B cell (primary cell): Measurements from ENCODE around the gene MAJIN. TPM values are rescaled to one million over a fixed set of nuclear protein-coding genes. Genes with fewer than 3 reads are reported as not detected.

Source experiments
- ATAC-seq: fragments of 200-7000 bp; cut with Tn5 transposase; one replicate; pipeline ENCODE4 v1.10.0; 2021; ENCODE audit warnings: low read depth, mild to moderate bottlenecking, moderate number of reproducible peaks, moderate library complexity
- CTCF ChIA-PET: fragments of 350-600 bp; sonication (Branson Sonifier 250); formaldehyde crosslinking; loops from one replicate; lab custom pipeline; 2021; ENCODE audit warnings: antibody characterized with exemption, inconsistent platforms; lab: Charles Lee
- POLR2A ChIA-PET: fragments of 350-600 bp; sonication (Branson Sonifier 250); formaldehyde crosslinking; loops from one replicate; lab custom pipeline; 2021; ENCODE audit warnings: antibody characterized with exemption; lab: Charles Lee
- DNase-seq: peaks from one replicate; pipeline ENCODE4 v3.0.0; 2013
- H2AFZ ChIP-seq: 2 replicates; pipeline ENCODE4 v1.6.1; 2012; ENCODE audit warnings: mild to moderate bottlenecking, low read depth, low read length; ENCODE audit not compliant: insufficient read depth, poor library complexity, severe bottlenecking
- H3K27ac ChIP-seq, 2 donors: 1 replicate in 1 of 2; 2 replicates in 1 of 2; pipeline ENCODE4 v1.5.1; 2012 to 2013; ENCODE audit warnings: low read length in 2 of 2, mild to moderate bottlenecking in 2 of 2, moderate library complexity in 1 of 2
- H3K27me3 ChIP-seq, 4 experiments: fragments of 200-600 bp in 1 of 4; sonication (generic) in 1 of 4; replicated peaks in 1 of 4; 1 replicate in 2 of 4; 2 replicates in 2 of 4; pipeline versions ENCODE4 v1.6.1 to v1.7.0; 2013 to 2016; ENCODE audit warnings: low read length in 3 of 4, mild to moderate bottlenecking in 2 of 4, mixed read lengths in 1 of 4, moderate library complexity in 1 of 4; ENCODE audit not compliant: insufficient read depth in 4 of 4, control insufficient read depth in 3 of 4; ENCODE audit errors: control extremely low read depth in 1 of 4
- H3K36me3 ChIP-seq, 2 experiments: replicated peaks in 1 of 2; 1 replicate in 1 of 2; 2 replicates in 1 of 2; pipeline versions ENCODE4 v1.6.1 to v1.7.1; 2013; ENCODE audit warnings: low read length in 1 of 2; ENCODE audit not compliant: insufficient read depth in 2 of 2, control insufficient read depth in 1 of 2; ENCODE audit errors: control extremely low read depth in 1 of 2, extremely low read depth in 1 of 2
- H3K4me1 ChIP-seq, 2 donors: fragments of 200-600 bp in 1 of 2; sonication (generic) in 1 of 2; 1 replicate in 1 of 2; 2 replicates in 1 of 2; pipeline versions ENCODE4 v1.5.1 to v1.6.1; 2013 to 2017; ENCODE audit warnings: low read length in 2 of 2; ENCODE audit not compliant: control insufficient read depth in 2 of 2, insufficient read depth in 2 of 2
- H3K4me2 ChIP-seq: replicated peaks from 2 replicates; pipeline ENCODE3; 2012; ENCODE audit warnings: mild to moderate bottlenecking, low read depth, low read length; ENCODE audit not compliant: poor library complexity, severe bottlenecking
- H3K4me3 ChIP-seq, 5 experiments: fragments of 200-600 bp in 1 of 5; sonication (generic) in 1 of 5; 1 replicate in 3 of 5; 2 replicates in 2 of 5; pipeline versions ENCODE4 v1.5.1 to v1.7.0; 2011 to 2016; ENCODE audit warnings: low read length in 4 of 5, mild to moderate bottlenecking in 4 of 5, low read depth in 2 of 5, control low read depth in 1 of 5, moderate library complexity in 1 of 5; ENCODE audit not compliant: insufficient read depth in 1 of 5; ENCODE audit errors: control extremely low read depth in 1 of 5, extremely low read depth in 1 of 5
- H3K79me2 ChIP-seq: fragments of 200-600 bp; sonication (generic); one replicate; pipeline ENCODE4 v1.6.0; 2016; ENCODE audit warnings: low read length; ENCODE audit not compliant: control insufficient read depth, insufficient read depth
- H3K9ac ChIP-seq: fragments of 200-600 bp; sonication (generic); 2 replicates; pipeline ENCODE4 v1.6.1; 2017; ENCODE audit warnings: mild to moderate bottlenecking, low read length, moderate library complexity
- H3K9me3 ChIP-seq, 3 donors: one replicate each; pipeline versions ENCODE4 v1.6.1 to v1.7.1; 2013; ENCODE audit warnings: low read length in 2 of 3; ENCODE audit not compliant: control insufficient read depth in 2 of 3, insufficient read depth in 1 of 3; ENCODE audit errors: control extremely low read depth in 1 of 3
- H4K20me1 ChIP-seq: 2 replicates; pipeline ENCODE4 v1.6.0; 2012; ENCODE audit warnings: mild to moderate bottlenecking, low read length; ENCODE audit not compliant: insufficient read depth, control insufficient read depth, poor library complexity, severe bottlenecking
- H3K27ac Mint-ChIP-seq: one replicate; pipeline ENCODE4 v1.8.0; 2021; ENCODE audit warnings: mixed read lengths
- H3K27me3 Mint-ChIP-seq: one replicate; pipeline ENCODE4 v1.8.0; 2021; ENCODE audit warnings: mixed read lengths
- H3K4me1 Mint-ChIP-seq: one replicate; pipeline ENCODE4 v1.8.0; 2021; ENCODE audit warnings: mixed read lengths
- H3K4me3 Mint-ChIP-seq: one replicate; pipeline ENCODE4 v1.8.0; 2021; ENCODE audit warnings: mixed read lengths
- H3K9me3 Mint-ChIP-seq: one replicate; pipeline ENCODE4 v1.8.0; 2022; ENCODE audit warnings: mixed read lengths; ENCODE audit not compliant: insufficient read depth
- CTCF ChIP-seq: fragments of 200-600 bp; IDR thresholded peaks from one replicate; pipeline ENCODE4 v1.8.0; 2022; ENCODE audit warnings: antibody characterized with exemption, mild to moderate bottlenecking
- EZH2 ChIP-seq: IDR thresholded peaks from 2 replicates; pipeline ENCODE4 v1.6.1; 2012; ENCODE audit warnings: borderline replicate concordance, low read depth, mild to moderate bottlenecking, moderate library complexity, low read length; ENCODE audit not compliant: insufficient read depth, poor library complexity, severe bottlenecking
- WGBS: methylation state at CpG from one replicate; pipeline ENCODE4 v1.1.5; 2013; ENCODE audit warnings: missing lambda C conversion rate; ENCODE audit not compliant: insufficient coverage; 5-methylcytosine and 5-hydroxymethylcytosine counted together
- intact Hi-C: fragments of 100-400 bp; cut with micrococcal nuclease; formaldehyde crosslinking; loops from one replicate; pipeline ENCODE4 v1.10.0; 2022
- polyA plus RNA-seq: library from polyadenylated mRNA; depleted of rRNA; stranded (reverse); fragments of >200 nt; gene quantifications from 2 replicates; pipeline ENCODE4 v1.2.3, GENCODE V29; 2012
- total RNA-seq, 2 donors: library from RNA; stranded (reverse); fragments of 120-200 nt in 1 of 2; gene quantifications; 1 replicate in 1 of 2; 2 replicates in 1 of 2; pipeline versions ENCODE4 v1.2.3 to v1.2.4, GENCODE V29; 2013 to 2022

MAJIN gene
- total and polyA plus RNA-seq, 2 donors (not counting 1 experiment from before 2014, with no cell fraction given) = 0.71 to 2.4 TPM

- peak overlapping the region; percentile 95 for H3K4me2 ChIP-seq
- no peak for DNase-seq
Observed at GRCh38 chr11:64925536-64926436, 46.1 kb downstream of the MAJIN start.

More at GRCh38 chr11:64925536-64926436, 46.1 kb downstream of the MAJIN start:
- no peaks in the 10 kb centered on the region for H3K9me3 Mint-ChIP-seq
- Histone ChIP-seq H4K20me1 (peaks cover 13% of the 10 kb centered on the region), H3K27ac (no peak overlapping the region), H3K4me3 (peak overlapping the region in 4 of 5 experiments; percentile 58 to 76 (median 72)), H3K36me3 (peaks cover 0 to 16% of the 10 kb centered on the region in 2 experiments), H3K9me3 (no peaks in the 10 kb centered on the region), H2AFZ (no peak overlapping the region), H3K79me2 (peaks cover 9% of the 10 kb centered on the region), H3K27me3 (no peaks in the 10 kb centered on the region), H3K9ac (peak overlapping the region; percentile 81), H3K4me1 (peaks cover 14 to 28% of the 10 kb centered on the region in 2 donors)
- peaks cover 22% of the 10 kb centered on the region for H3K4me1 Mint-ChIP-seq
- no peaks in the 10 kb centered on the region for H3K27me3 Mint-ChIP-seq
- H3K27ac Mint-ChIP-seq = no peak overlapping the region
- ChIA-PET POLR2A (interaction anchor here (1.9 kb wide), 1 partner anchor 101 kb away, joined by 6 read pairs; the partner anchor contains the start of gene SNX15), CTCF (interaction anchor here (1.0 to 2.0 kb wide), 2 partner anchors 78 to 87 kb away, joined by 3 to 8 read pairs; no protein-coding TSS in a partner anchor)
- no peak for ATAC-seq
- H3K4me3 Mint-ChIP-seq = peak overlapping the region; percentile 97
- WGBS = 95% methylated on average over 19 of the region's 24 CpGs
- intact Hi-C loops = loop anchor here (2.0 kb wide), 1 partner anchor 65 kb away; no protein-coding TSS in a partner anchor
- TF ChIP-seq EZH2 (no peak), CTCF (no peak)
